ENCODE data around the gene TRIM5. TPM values are rescaled to one million over a fixed set of nuclear protein-coding genes. Genes with fewer than 3 reads are reported as not detected.

TRIM5 gene
- total and polyA plus RNA-seq, 2 donors (not counting 3 experiments of a cell fraction or from before 2014, with no cell fraction given) = 54.5 to 57.3 TPM

DNA sequence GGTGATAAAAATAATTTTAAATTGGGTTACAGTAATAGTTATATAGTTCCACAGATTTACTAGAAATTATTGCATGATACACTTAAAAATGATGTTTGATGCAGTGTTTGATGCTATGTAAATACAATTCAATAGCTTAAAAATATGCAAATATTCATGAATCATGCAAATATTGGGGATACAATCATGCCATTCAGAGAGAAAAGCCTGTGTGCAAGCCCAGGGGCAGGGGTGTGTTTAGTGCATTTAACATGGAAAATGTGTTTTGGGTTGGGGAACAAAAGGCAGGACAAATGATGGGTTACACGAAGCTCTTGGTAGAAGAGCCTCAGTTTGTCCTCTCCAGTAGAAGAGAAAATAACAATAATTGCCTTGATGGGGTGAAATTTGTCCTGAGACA is 10.7 kb upstream of the TRIM5 start:
- H3K4me2 ChIP-seq (ENCODE audit: insufficient read depth, low read length) = no peak overlapping the region
- H3K79me2 ChIP-seq (ENCODE audit: control insufficient read depth, insufficient read depth, low read length) = peaks cover 9% of the 10 kb centered on the region
- ChIA-PET CTCF (interaction anchor here (1.5 kb wide), 1 partner anchor 11 kb away, joined by 5 read pairs; the partner anchor contains the start of gene TRIM5), POLR2A (no interaction called here)
- no peak overlapping the region for H3K9ac ChIP-seq (replicated peaks; ENCODE audit: extremely low read depth, insufficient read depth, low read length)
- peaks cover 12% of the 10 kb centered on the region for H3K4me1 ChIP-seq (ENCODE audit: control insufficient read depth, extremely low read depth, insufficient read depth, low read length)
- no peak for TF ChIP-seq POLR2AphosphoS5 (IDR thresholded peaks at IDR 0.05; ENCODE audit: insufficient read depth, low read depth, low read length)
- TF ChIP-seq JUN (IDR thresholded peaks at IDR 0.05; ENCODE audit: borderline replicate concordance, insufficient read depth, insufficient read length, low read depth) = no peak
- TF ChIP-seq EZH2 (IDR thresholded peaks at IDR 0.05; ENCODE audit: borderline replicate concordance, low read depth, low read length, severe bottlenecking) = no peak
- no peak for TF ChIP-seq POLR2A (IDR thresholded peaks at IDR 0.05; ENCODE audit: low read depth, low read length)
- H3K9me3 ChIP-seq (replicated peaks; ENCODE audit: control insufficient read depth, insufficient read depth, low read length) = no peaks in the 10 kb centered on the region
- no peaks in the 10 kb centered on the region for H3K9me1 ChIP-seq (replicated peaks; ENCODE audit: control insufficient read depth, extremely low read depth, insufficient read depth, low read length)
- no peaks in the 10 kb centered on the region for H3K27me3 ChIP-seq (ENCODE audit: control insufficient read depth in 2 of 2, insufficient read depth in 2 of 2, low read length in 2 of 2)
- no peak overlapping the region for H3K4me3 ChIP-seq (replicated peaks in 1 of 3; ENCODE audit: insufficient read depth in 1 of 3, low read depth in 1 of 3, low read length in 3 of 3)
- DNase-seq (ENCODE audit: low read depth, low spot score) (no peak), FAIRE-seq (no peak)
- no peak overlapping the region for H3K27ac ChIP-seq (ENCODE audit: insufficient read depth, low read depth, low read length)
- intact Hi-C loops (cut with micrococcal nuclease) = no loop called here
- H4K20me1 ChIP-seq (replicated peaks; ENCODE audit: control insufficient read depth, extremely low read depth, insufficient read depth, low read length) = no peaks in the 10 kb centered on the region
- peaks cover 5 to 17% of the 10 kb centered on the region in 2 experiments for H3K36me3 ChIP-seq (ENCODE audit: control insufficient read depth in 2 of 2, extremely low read depth in 1 of 2, insufficient read depth in 2 of 2, low read length in 2 of 2)
- dilution Hi-C loops (cut with MboI; ENCODE audit: extremely low pct_ligation_motif_present, low sequenced_read_pairs) = no loop called here
- H2AFZ ChIP-seq (ENCODE audit: low read depth, low read length) = no peak overlapping the region
- no TSS peak for BruUV-seq (replicated peaks)

DNA sequence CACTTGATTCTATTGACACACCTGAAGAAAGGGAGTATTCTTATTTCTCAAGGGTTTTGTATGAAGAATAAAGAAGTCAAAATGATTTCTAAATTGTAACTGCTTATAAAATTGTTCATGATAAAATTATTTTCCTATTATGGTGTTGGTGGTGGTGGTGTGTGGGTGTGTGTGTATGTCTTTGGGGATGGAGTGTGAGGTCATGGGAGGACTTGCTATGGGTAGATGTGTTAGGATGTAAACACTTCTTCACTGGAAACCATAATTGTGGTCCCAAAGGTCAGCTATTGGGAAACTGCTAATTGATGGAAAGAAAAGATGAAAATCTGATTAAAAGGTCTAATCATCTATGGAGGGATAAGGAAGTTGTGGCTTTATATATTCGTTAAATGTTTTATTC is 9.8 kb upstream of the TRIM5 start:
- Histone ChIP-seq H2AFZ (ENCODE audit: low read depth, low read length) (no peak overlapping the region), H3K9me3 (replicated peaks; ENCODE audit: control insufficient read depth, insufficient read depth, low read length) (no peaks in the 10 kb centered on the region), H3K4me2 (ENCODE audit: insufficient read depth, low read length) (no peak overlapping the region), H3K79me2 (ENCODE audit: control insufficient read depth, insufficient read depth, low read length) (peaks cover 15% of the 10 kb centered on the region), H3K9me1 (replicated peaks; ENCODE audit: control insufficient read depth, extremely low read depth, insufficient read depth, low read length) (no peaks in the 10 kb centered on the region), H3K9ac (replicated peaks; ENCODE audit: extremely low read depth, insufficient read depth, low read length) (no peak overlapping the region), H3K27me3 (ENCODE audit: control insufficient read depth in 2 of 2, insufficient read depth in 2 of 2, low read length in 2 of 2) (no peaks in the 10 kb centered on the region), H3K4me1 (ENCODE audit: control insufficient read depth, extremely low read depth, insufficient read depth, low read length) (peaks cover 21% of the 10 kb centered on the region), H3K4me3 (replicated peaks in 1 of 3; ENCODE audit: insufficient read depth in 1 of 3, low read depth in 1 of 3, low read length in 3 of 3) (no peak overlapping the region), H4K20me1 (replicated peaks; ENCODE audit: control insufficient read depth, extremely low read depth, insufficient read depth, low read length) (no peaks in the 10 kb centered on the region), H3K27ac (ENCODE audit: insufficient read depth, low read depth, low read length) (no peak overlapping the region), H3K36me3 (ENCODE audit: control insufficient read depth in 2 of 2, extremely low read depth in 1 of 2, insufficient read depth in 2 of 2, low read length in 2 of 2) (peaks cover 5 to 17% of the 10 kb centered on the region in 2 experiments)
- DNase-seq (ENCODE audit: low read depth, low spot score) (no peak), FAIRE-seq (no peak)
- dilution Hi-C loops (cut with MboI; ENCODE audit: extremely low pct_ligation_motif_present, low sequenced_read_pairs) = no loop called here
- no TSS peak for BruUV-seq (replicated peaks)
- ChIA-PET POLR2A (no interaction called here), CTCF (interaction anchor here (1.5 kb wide), 1 partner anchor 10 kb away, joined by 5 read pairs; the partner anchor contains the start of gene TRIM5)
- TF ChIP-seq EZH2 (IDR thresholded peaks at IDR 0.05; ENCODE audit: borderline replicate concordance, low read depth, low read length, severe bottlenecking) (no peak), GATA2 (IDR thresholded peaks at IDR 0.05; ENCODE audit: insufficient read depth, insufficient read length, low read depth, low read length) (no peak), FOS (IDR thresholded peaks at IDR 0.05; ENCODE audit: borderline replicate concordance, insufficient read depth, low read length) (no peak), POLR2A (IDR thresholded peaks at IDR 0.05; ENCODE audit: low read depth, low read length) (no peak), JUN (IDR thresholded peaks at IDR 0.05; ENCODE audit: borderline replicate concordance, insufficient read depth, insufficient read length, low read depth) (no peak), MYC (IDR thresholded peaks at IDR 0.05; ENCODE audit: low read depth, low read length) (no peak), POLR2AphosphoS5 (IDR thresholded peaks at IDR 0.05; ENCODE audit: insufficient read depth, low read depth, low read length) (no peak)
- TF ChIP-seq, protein P1, sequence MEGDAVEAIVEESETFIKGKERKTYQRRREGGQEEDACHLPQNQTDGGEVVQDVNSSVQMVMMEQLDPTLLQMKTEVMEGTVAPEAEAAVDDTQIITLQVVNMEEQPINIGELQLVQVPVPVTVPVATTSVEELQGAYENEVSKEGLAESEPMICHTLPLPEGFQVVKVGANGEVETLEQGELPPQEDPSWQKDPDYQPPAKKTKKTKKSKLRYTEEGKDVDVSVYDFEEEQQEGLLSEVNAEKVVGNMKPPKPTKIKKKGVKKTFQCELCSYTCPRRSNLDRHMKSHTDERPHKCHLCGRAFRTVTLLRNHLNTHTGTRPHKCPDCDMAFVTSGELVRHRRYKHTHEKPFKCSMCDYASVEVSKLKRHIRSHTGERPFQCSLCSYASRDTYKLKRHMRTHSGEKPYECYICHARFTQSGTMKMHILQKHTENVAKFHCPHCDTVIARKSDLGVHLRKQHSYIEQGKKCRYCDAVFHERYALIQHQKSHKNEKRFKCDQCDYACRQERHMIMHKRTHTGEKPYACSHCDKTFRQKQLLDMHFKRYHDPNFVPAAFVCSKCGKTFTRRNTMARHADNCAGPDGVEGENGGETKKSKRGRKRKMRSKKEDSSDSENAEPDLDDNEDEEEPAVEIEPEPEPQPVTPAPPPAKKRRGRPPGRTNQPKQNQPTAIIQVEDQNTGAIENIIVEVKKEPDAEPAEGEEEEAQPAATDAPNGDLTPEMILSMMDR (IDR thresholded peaks at IDR 0.05; ENCODE audit: extremely low read depth in 1 of 2, insufficient read depth in 1 of 2, low read depth in 1 of 2, low read length in 2 of 2) = no peak
- TF ChIP-seq, protein P2, sequence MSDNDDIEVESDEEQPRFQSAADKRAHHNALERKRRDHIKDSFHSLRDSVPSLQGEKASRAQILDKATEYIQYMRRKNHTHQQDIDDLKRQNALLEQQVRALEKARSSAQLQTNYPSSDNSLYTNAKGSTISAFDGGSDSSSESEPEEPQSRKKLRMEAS (IDR thresholded peaks at IDR 0.05; ENCODE audit: insufficient read depth, insufficient read length) = no peak
- intact Hi-C loops (cut with micrococcal nuclease) = no loop called here
